Umbilical cord (tissue), 2 donors: ENCODE data around the gene SIGLEC10. TPM values are rescaled to one million over a fixed set of nuclear protein-coding genes. Genes with fewer than 3 reads are reported as not detected.
A peak's percentile ranks its signal among the peaks of the same experiment; 100 is the strongest.
"Not testable (repeated sequence)": the region's sequence is repeated elsewhere in the genome, so short reads cannot be mapped to it uniquely, and the experiment has no call there.

Source experiments
- DNase-seq: peaks from one replicate; pipeline ENCODE4 v3.0.0-alpha.2; 2015; ENCODE audit warnings: low spot score
- total RNA-seq: library from RNA; depleted of rRNA; stranded (reverse); fragments of >200 nt; gene quantifications from one replicate; pipeline ENCODE4 v1.2.3, GENCODE V29; 2014; ENCODE audit warnings: low replicate concordance; ENCODE audit not compliant: insufficient read depth

The SIGLEC10 gene
- total RNA-seq, 1 donor from 2014 or later = 5.1 TPM

- DNase-seq = not testable (repeated sequence)
These were observed 20.0 kb downstream of the SIGLEC10 start for GRCh38 chr19:51397453-51397852.

GRCh38 chr19:51396175-51396574 lies 21.3 kb downstream of the SIGLEC10 start:
- DNase-seq = no peak

DNA sequence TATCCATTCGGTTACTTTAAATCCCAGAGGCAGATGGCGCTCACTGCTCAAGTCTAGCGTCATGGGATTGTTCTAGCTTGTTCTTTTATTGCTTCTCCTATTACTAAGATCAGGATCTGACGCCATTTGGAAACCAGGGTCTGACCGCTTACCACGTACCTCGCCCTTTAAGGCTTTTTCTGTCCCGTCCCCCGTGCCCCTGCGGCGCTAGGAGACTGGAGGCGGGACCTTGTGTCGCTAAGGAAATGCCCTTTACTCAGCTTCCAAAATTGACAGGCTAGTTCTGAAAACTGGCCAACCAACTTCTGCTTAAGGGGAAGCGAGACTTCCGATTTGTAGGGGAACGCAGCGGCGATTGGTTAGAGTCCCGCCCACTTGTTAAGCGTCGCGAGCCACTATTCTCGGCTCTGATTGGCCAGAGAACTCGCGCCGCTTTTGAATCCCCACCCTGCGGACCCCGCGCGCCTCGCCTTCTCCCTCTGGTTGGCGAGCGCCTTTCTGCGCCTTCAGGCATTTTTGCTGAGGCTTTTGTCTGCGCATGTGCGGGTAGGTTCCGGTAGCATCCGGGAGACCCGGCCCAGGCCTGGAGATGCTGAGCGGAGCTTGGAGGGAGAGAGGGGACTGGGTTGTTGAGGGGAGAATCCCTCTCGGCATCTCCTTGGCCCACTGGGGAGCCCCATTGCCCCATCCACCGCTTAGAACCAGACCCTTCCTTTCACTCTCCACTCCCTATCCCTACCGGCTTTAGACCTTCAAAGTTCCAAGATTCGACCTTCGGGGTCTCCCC lies 23.2 kb downstream of the SIGLEC10 start:
- DNase-seq = peak; percentile 99

DNA sequence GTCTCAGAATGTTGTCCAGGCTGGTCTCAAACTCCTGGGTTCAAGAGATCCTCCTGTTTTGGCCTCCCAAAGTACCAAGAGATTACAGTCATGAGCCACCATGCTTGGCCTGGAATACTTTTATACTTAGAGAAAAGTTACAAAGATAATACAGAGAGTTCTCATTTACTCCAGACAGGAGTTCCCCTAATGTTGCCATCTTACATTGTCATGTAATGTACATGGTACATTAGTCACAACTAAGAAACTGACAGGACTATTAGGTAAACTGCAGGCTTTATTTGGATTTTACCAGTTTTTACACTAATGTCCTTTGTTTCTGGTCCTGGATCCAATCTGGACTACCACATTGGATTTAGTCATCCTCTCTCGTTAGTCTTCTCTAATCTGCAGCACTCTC lies 24.7 kb downstream of the SIGLEC10 start:
- DNase-seq = no peak

DNA sequence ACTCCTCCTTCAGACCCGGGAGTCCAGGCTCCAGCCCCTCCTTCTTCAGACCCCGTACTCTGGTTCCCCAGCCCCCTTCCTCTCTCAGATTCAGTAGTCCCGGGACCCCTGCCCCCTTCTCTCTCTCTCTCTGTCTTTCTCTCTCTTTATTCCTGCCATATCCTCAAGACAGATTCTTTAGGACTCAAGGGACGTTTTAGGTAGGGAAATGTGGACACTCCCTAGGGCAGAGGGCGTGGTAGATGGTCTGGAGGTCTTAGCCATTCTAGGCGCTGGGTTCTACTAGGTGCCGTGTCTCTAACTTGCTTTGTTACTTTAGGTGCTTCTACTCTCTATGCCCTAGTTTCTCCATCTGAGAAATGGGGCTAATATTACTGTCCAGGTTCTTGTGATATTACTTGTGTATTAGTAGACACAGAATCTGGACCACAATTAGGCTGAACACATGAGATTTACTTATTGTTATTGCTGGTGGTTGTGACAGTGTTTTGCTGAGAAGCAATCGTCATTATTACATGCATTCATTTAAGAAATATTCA lies 26.3 kb downstream of the SIGLEC10 start:
- no peak for DNase-seq

- DNase-seq = no peak
These were observed 28.3 kb downstream of the SIGLEC10 start for GRCh38 chr19:51389143-51389542.

DNA sequence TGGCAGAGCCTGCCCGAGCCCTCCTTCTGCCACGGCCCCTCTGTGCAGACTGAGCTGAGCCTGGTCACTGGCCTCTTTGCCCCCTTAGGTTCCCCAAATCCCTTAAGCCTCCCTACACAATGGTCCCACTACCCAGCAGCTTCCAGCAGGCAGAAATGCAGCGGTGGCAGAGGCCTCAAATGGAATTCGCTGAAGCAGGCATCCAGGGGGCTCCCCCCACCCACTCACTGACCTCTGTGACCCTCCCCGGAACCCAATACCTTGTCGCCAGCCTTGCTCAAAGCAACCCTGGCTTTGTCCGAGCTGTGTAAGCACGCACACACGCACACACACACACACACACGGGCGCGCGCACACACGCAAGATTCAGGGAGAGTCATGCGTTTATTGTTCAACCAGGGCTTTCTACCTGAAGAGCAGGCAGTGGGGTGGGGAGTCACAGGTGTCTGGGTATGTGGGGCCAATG lies 29.5 kb downstream of the SIGLEC10 start, which contains the start of gene LIM2:
Gene LIM2 (minus strand): TSS at position 51 of the 466 bp plus-strand sequence. CDS start 531 bp downstream, outside the sequence.
- DNase-seq = no peak

DNA sequence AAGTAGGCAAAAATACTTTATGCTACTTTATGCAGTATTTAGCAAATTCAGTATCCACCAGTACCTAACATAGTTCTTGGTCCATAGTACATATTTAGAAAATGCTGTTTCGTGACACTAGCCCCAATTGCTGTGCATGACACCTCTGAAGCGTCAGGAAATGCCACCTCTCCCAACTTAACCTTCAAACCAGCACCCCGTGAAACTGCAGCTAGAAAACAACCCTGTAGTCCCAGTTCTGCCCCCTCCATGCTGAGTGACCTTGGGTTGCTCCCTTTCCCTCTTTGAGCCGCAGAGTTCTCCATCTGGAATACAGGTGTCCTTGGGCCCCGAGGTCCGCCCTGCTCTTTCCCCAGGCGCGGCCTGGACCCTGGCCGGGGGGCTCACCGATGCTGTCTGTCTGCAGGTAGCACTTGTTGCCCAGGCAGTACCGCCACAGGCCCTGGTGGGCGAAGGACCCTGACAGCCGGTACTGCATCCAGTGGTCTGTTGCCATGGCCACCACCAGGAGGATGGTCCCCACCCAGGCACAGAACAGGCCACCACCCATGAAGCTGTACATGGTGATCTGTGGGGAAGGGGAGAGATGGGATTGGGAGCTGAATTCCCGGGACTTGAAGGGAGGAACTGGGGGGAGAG lies 30.4 kb downstream of the SIGLEC10 start:
- DNase-seq = no peak

GRCh38 chr19:51382004-51382403 lies 35.4 kb downstream of the SIGLEC10 start:
- DNase-seq = no peak

DNA sequence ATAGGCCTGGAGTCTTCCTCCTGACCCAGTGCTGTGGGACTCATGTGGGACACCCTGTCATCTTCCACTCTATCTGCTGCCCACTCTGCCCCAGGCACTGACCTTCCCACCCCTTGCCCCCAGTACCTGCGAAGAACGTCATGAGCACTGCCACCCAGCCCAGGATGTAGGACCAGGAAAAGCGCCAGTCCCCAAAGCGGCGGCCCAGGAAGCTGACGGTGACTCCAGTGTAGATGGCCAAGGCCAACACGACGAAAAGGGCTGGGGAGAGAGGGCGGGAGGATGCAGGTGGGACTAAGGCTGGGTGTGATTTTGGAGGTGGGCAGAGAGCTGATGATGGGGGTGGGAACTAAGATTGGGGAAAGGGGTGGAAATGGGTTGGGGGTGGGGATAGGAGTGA lies 37.1 kb downstream of the SIGLEC10 start:
- DNase-seq = no peak

- no peak for DNase-seq
These were observed 40.0 kb downstream of the SIGLEC10 start for GRCh38 chr19:51377422-51377821.

DNA sequence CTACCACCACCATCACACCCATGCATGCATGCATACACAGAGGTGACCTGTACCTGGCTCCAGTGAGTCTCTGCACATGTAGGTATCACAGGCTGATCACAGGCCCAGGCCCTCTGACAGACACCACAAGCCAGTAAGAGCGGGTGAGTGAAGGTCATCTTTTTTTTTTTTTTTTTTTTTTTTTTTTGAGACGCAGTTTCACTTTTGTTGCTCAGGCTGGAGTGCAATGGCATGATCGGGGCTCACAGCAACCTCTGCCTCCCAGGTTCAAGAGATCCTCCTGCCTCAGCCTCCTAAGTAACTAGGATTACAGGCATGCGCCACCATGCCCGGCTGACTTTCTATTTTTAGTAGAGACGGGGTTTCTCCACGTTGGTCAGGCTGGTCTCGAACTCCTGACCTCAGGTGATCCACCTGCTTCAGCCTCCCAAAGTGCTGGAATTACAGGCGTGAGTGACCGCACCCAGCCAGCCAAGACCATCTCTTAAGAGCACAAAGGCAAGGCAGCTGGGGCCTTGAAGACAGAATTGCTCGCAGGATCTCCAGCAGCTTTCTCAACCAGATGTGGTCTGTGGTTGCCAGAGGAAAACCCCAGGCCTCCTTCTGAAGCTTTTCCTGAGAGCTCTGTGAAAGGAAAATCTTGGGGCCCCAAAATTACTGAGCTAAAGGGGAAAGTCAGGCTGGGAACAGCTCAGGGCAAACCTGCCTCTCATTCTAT lies 41.8 kb downstream of the SIGLEC10 start:
- no peak for DNase-seq

DNA sequence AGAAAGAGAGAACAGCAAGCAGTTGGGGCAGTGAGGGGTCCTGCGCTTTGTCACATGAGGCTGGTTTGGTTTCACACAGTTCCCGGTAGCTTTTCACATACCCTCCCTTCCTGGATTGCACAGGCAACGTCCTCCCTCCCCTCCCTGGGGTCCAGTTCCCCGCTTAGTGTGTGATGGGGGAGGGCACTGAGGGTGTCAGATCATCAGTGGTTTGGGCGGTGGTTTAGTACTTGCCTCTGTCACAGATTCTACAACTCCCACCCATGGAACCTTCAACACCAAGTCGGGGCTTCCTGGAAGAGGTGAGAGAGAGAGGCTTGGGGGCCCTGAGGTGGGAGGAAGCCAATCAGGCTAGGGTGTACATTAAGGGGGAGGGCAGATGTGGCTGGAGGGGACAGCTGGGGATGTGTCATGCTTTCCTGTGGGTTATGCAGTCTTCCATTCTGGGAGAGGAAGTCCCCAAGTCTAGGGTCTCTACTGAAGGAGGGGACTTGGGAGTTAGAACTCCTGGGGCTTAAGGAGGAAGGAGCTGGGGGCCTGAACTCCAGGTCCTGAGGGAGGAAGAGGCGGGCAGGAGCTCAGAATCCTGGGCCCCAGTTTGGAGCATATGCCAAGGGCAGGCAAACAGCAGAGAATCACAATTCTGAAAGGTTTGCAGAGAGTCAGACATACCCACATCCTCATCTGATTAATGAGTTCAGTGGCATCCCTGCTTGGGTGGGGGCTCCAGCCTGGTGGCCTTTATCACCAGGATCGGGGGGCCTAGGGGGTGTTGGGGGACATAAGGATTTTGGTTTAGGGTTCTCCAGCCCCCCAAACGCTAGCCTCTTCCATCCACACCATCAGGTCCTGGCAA lies 44.6 kb downstream of the SIGLEC10 start, which contains the start of gene NKG7:
Gene NKG7 (minus strand): TSS at position 6 of the 856 bp plus-strand sequence. CDS start 119 bp downstream, outside the sequence.
- no peak for DNase-seq

DNA sequence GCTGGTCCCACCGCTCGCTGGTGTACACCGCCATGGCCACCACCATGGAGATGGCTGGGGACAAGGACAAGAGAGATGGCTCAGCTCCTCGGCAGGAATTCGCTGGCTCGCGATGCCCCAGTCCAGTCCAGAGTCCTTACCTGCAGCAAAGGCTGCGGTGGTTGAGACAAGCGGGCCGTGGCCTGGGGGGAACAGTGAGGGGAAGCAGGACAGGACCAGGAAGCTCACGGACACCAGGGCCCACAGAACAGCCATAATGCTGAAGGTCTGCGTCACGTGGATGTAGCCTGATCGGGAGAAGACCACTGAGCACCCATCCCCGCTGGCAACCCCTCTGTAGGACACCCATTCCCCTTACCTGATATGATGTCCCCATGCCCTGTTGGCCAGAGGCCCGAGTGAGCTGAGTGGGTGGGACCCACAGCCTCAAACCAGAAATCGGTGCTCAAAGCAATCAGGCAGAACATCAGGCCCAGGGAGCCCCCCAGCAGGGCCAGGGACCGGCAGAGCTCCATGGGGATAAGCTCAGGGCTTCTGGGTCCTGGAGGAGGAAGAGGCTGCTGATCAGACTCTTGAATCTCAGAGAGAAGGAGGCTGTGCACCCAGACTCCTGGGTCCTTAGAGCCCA lies 45.3 kb downstream of the SIGLEC10 start:
- DNase-seq = no peak

DNA sequence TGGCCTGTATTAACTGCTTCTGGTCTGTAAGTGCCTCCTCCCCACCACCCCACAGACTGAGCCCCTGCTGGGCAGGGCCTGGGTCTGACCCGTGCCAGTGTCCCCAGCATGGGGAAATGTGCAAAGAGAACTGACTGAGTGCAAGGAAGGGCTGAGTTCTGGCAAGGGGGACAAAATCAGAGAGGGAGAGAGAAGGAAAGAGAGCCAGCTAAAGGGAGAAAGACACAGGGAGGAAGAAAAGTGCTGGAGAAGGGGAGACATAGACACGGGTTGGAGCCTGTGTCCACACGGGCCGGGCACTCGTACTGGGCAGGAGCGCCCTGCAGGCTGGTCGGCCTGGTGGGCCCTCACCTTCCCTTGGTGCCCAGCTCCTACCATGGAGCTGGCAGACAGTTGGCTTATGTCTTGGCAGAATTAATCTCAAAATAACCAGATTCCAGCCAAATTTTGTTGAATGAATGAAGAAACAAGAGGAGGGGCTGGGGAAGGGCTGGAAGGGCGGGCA lies 46.2 kb downstream of the SIGLEC10 start:
- no peak for DNase-seq

- no peak for DNase-seq
These were observed 47.2 kb downstream of the SIGLEC10 start for GRCh38 chr19:51370230-51370629.

DNA sequence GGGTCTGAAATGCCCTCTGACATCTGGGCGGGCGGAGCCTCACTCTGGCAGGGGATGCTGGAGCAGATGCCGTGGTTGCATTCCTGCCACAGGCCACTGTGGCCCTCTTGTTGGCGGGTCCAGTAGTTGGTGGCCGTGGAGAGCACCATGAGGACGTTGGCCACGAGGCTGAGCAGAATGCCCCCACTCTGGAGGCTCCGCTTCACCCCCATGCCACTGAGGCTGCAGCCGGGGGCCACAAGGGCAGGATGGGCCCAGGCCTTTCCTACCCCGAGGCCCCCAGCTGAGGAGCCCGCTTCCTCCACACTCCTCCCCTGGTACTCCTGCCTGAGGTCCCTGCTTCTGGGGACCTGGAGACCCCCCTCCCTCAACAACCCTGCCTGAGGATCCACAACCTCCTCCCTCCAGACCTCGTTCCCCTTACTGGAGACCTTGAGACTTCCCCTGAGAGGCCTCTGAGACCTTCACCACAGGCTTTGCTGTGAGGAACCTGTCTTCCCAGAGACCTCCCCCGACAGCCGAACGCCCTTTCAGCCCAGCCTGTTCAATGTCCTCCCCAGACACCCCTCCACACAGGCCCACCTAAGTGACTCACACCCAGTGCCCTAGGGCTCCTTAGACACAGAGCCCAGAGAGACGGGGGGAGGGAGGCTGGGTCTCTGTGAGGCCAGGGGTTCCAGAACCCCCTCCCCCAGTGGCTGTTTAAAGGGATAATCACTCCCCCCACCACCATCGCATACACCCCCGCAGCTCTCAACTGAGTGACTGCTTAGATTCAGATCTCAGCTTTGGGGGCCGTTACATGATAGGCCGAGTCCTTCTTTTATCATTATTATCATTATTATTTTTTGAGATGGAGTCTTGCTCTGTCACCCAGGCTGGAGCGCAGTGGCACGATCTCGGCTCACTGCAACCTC lies 48.8 kb downstream of the SIGLEC10 start, which contains the start of gene CLDND2:
Gene CLDND2 (minus strand): TSS at position 638 of the 917 bp plus-strand sequence. CDS start 426 bp downstream, at position 212.
- DNase-seq = no peak

- peak; percentile 100 for DNase-seq
These were observed 49.7 kb downstream of the SIGLEC10 start for GRCh38 chr19:51367565-51368365.
